Amniotic stem cell (primary cell): ENCODE data around the gene MANSC1.
A peak's percentile ranks its signal among the peaks of the same experiment; 100 is the strongest.
"Not testable (repeated sequence)": the region's sequence is repeated elsewhere in the genome, so short reads cannot be mapped to it uniquely, and the experiment has no call there.

Source experiments
- DNase-seq: peaks from one replicate; lab custom pipeline; 2025; lab: John Stamatoyannopoulos, UW

MANSC1 gene

GRCh38 chr12:12365446-12365802, 15.4 kb upstream of the MANSC1 start:
- no peak for DNase-seq

- no peak for DNase-seq
Observed at GRCh38 chr12:12364787-12365445, 14.9 kb upstream of the MANSC1 start.

GRCh38 chr12:12358528-12358927, 8.5 kb upstream of the MANSC1 start:
- no peak for DNase-seq

GRCh38 chr12:12357719-12358461, 7.8 kb upstream of the MANSC1 start:
- no peak for DNase-seq

GRCh38 chr12:12356896-12357718, 7.1 kb upstream of the MANSC1 start, which contains the start of gene BORCS5:
BORCS5 (plus strand) TSS chr12:12357078; CDS start chr12:12357452, 374 bp downstream.
- peak; percentile 83 for DNase-seq

- no peak for DNase-seq
Observed at GRCh38 chr12:12356467-12356895, 6.4 kb upstream of the MANSC1 start.

GRCh38 chr12:12353807-12354206, 3.8 kb upstream of the MANSC1 start:
- no peak for DNase-seq

GRCh38 chr12:12353276-12353675, 3.2 kb upstream of the MANSC1 start:
- no peak for DNase-seq

GRCh38 chr12:12351468-12352185, 1.6 kb upstream of the MANSC1 start:
- not testable (repeated sequence) for DNase-seq

GRCh38 chr12:12350868-12351463, 924 bp upstream of the MANSC1 start:
- no peak for DNase-seq

GRCh38 chr12:12338527-12339168, 11.4 kb downstream of the MANSC1 start:
- no peak for DNase-seq

- no peak for DNase-seq
Observed at GRCh38 chr12:12336511-12336910, 13.5 kb downstream of the MANSC1 start.

- no peak for DNase-seq
Observed at GRCh38 chr12:12336049-12336411, 14.0 kb downstream of the MANSC1 start.

GRCh38 chr12:12334367-12335040, 15.5 kb downstream of the MANSC1 start:
- no peak for DNase-seq

GRCh38 chr12:12333407-12334366, 16.4 kb downstream of the MANSC1 start:
- DNase-seq, result no peak

GRCh38 chr12:12331896-12332295, 18.1 kb downstream of the MANSC1 start:
- DNase-seq, result no peak

- DNase-seq, result no peak
Observed at GRCh38 chr12:12331244-12331771, 18.7 kb downstream of the MANSC1 start.

- DNase-seq, result peak; percentile 52
Observed at GRCh38 chr12:12327802-12328201, 22.2 kb downstream of the MANSC1 start.

- DNase-seq, result no peak
Observed at GRCh38 chr12:12326262-12326661, 23.8 kb downstream of the MANSC1 start.
